ENCODE results near the gene SORCS3.

The SORCS3 gene

DNA sequence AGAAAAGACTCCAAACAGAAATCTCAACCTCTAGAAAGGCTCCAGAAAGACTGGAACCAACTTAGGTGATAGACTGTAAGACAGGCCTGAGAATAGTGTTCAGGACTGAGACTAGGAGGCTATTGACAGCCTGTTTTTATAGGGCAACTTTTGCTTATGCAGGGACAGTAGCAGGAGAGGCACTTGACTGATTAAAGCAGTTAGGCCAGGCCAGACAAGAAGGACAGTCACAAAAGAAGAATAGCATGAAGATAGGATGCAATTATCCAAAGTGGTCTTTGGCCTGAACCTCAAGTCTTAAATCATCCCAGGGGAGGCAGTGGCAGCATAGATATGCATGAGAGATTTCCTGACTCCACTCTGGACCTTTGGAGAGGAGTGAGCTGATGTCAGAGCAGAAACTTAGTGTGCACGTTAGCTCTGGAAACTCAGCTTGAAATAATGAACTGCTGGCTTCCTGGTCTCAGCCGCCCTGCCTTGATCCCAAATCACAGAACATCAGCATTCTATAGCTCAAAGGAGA lies 290.6 kb downstream of the SORCS3 start:
- H3K27ac ChIP-seq = no peak overlapping the region

DNA sequence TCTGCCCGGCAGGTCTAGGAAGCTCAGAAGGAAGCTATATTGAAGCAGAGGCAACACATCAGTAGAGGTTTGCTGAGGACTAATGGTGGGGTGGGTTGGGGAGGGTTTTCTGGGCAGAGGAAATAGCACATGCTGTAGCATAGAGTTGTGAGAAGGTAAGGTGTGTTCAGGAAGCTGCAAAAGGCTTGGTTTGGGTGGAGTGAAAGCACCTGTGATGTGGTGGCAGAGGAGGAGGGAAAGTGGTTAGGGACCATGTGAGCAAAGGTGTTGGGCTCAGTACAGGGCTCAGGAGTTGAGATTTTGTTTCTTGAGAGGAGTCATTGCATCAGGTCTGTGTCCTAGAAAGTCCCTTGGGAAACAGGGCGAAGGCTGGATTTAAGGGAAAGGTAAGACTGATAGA lies 294.6 kb downstream of the SORCS3 start:
- no peak for TF ChIP-seq ZFX (IDR thresholded peaks at IDR 0.05; ENCODE audit: borderline replicate concordance)
- TF ChIP-seq, protein P1, sequence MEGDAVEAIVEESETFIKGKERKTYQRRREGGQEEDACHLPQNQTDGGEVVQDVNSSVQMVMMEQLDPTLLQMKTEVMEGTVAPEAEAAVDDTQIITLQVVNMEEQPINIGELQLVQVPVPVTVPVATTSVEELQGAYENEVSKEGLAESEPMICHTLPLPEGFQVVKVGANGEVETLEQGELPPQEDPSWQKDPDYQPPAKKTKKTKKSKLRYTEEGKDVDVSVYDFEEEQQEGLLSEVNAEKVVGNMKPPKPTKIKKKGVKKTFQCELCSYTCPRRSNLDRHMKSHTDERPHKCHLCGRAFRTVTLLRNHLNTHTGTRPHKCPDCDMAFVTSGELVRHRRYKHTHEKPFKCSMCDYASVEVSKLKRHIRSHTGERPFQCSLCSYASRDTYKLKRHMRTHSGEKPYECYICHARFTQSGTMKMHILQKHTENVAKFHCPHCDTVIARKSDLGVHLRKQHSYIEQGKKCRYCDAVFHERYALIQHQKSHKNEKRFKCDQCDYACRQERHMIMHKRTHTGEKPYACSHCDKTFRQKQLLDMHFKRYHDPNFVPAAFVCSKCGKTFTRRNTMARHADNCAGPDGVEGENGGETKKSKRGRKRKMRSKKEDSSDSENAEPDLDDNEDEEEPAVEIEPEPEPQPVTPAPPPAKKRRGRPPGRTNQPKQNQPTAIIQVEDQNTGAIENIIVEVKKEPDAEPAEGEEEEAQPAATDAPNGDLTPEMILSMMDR (IDR thresholded peaks at IDR 0.05) = no peak
- no peak overlapping the region for H3K27ac ChIP-seq

More for the DNA sequence above, 290.6 kb downstream of the SORCS3 start:
- TF ChIP-seq, protein P1 (IDR thresholded peaks at IDR 0.05) = no peak
- TF ChIP-seq ZFX (IDR thresholded peaks at IDR 0.05; ENCODE audit: borderline replicate concordance) = no peak

DNA sequence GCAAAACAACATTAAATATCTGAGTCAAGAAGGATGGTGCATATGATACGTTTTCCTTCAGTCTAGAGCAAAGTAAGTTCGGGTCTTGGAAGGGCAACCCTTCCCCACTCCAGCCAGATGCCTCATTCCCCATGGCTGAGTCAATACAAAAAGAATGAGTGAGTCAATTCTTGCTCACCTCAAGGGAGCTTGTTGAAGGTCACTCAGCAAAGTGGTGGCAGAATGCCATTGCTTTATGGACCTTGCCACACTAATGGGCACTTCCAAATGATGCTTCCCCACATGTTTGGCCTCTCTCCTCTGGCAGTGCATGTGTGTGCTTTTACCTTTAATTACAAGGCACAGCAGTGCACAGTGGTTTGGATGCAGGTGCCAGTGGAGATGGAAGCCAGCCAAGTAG lies 296.5 kb downstream of the SORCS3 start:
- H3K27ac ChIP-seq = no peak overlapping the region
- TF ChIP-seq ZFX (IDR thresholded peaks at IDR 0.05; ENCODE audit: borderline replicate concordance) = no peak
- TF ChIP-seq, protein P1 (IDR thresholded peaks at IDR 0.05) = no peak

DNA sequence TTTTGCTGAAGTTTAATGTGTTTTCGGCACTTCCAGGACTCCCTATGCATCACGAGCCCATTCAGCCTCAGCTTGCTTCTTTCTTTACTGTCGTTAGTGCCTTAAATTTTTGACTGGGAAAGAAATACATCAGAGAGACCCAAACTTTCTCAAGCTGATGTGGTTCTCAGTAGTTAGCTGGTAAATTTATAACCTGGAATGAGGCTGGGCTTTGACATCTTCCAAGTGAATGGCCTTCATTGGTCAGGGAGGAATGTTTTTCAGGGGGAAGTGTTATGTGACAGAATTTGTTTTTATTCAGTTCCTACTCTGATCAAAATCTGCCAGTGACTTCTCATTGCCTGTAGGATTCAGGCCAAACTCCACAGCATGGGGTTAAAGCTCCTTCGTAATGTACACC lies 296.9 kb downstream of the SORCS3 start:
- no peak overlapping the region for H3K27ac ChIP-seq
- TF ChIP-seq, protein P1 (IDR thresholded peaks at IDR 0.05) = no peak

DNA sequence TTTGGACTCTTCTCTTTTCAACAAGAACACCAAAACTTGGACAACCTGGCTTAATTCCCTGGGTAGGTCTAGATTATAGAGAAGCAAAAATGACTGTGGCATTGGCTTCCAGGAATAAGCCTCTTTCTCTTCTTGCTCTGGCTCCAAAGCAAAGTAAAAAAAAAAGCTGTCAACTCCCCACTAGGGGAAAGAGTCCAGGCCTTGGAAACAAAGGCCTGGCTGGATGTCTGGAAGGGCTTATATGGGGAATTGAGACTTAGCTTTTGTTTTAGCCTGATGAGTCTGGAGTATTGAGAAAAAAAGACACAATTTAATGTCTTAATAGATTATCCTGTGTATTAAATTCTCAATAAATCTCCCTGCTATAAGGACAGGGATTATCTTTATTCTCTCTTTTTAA lies 300.6 kb downstream of the SORCS3 start:
- no peak for TF ChIP-seq ZFX (IDR thresholded peaks at IDR 0.05; ENCODE audit: borderline replicate concordance)
- TF ChIP-seq, protein P1 (IDR thresholded peaks at IDR 0.05) = no peak

DNA sequence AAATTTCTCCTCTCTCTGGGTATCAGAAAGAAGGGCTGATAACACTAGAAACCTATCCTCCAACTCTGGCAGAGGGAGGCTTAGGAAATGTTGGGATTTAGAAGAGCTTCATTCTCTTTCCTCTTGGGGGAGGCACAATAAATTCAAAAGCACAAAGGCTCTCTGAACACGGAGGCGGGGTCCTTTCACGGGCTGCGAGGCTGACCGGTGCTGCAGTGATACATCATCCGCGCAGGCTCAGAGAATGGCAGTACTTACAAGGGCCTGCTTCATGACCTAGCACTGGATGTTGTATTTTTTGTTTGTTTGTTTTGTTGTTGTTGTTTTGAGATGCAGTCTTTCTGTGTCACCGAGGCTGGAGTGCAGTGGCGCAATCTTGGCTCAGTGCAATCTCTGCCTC lies 306.2 kb downstream of the SORCS3 start:
- TF ChIP-seq ZFX (IDR thresholded peaks at IDR 0.05; ENCODE audit: borderline replicate concordance) = no peak
- TF ChIP-seq, protein P1 (IDR thresholded peaks at IDR 0.05) = no peak
- no peak overlapping the region for H3K27ac ChIP-seq

More for the DNA sequence above, 300.6 kb downstream of the SORCS3 start:
- H3K27ac ChIP-seq = no peak overlapping the region

DNA sequence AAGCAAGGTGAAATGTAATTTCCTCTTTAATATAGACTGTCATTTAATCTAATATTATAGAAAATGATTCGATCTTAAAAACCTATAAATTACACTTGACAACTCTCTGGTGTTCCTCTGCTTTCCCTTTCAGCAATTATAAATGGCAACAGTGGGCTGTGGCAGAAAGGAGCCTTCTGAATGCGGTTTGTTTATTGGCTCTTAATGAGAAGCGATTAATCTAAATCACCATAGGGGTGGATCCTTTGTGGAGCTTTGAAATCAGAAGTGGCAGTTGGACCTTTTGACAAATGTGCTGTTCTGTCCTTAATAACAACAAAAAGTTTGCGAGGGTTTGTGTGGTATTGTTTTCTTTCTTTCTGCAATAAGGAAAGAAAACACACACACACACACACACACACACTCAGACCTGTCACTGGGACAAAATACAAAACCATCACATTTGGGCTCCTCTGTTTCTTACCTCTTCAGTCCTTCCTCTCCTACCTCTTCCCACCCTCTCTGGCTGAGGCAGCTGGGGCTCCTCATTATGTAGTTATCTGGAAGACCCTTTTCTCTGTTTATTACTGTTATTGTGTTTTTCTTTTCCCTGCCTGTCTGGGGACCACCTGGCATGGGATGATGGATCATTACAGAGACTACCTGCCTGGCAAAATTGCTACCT lies 316.2 kb downstream of the SORCS3 start:
- TF ChIP-seq, protein P1 (IDR thresholded peaks at IDR 0.05) = no peak
- TF ChIP-seq ZFX (IDR thresholded peaks at IDR 0.05; ENCODE audit: borderline replicate concordance) = no peak
- H3K27ac ChIP-seq = no peak overlapping the region
